GM12878 (cell line): ENCODE data around the gene NOTCH4. TPM values are rescaled to one million over a fixed set of nuclear protein-coding genes. Genes with fewer than 3 reads are reported as not detected.

Experiments
- ASH2L ChIP-seq: fragments of 300-600, 200-600 bp; sonication (generic); IDR thresholded peaks from 2 replicates; pipeline ENCODE4 v1.6.1; 2017; ENCODE audit warnings: low read depth, mild to moderate bottlenecking, borderline replicate concordance
- ATF7 ChIP-seq: fragments of 450-650 bp; IDR thresholded peaks from 2 replicates; pipeline ENCODE4 v1.6.1; 2016; ENCODE audit warnings: low read depth, mild to moderate bottlenecking
- CREB1 ChIP-seq: IDR thresholded peaks from 2 replicates; pipeline ENCODE4 v1.6.1; 2012; ENCODE audit warnings: low read depth, mild to moderate bottlenecking, inconsistent platforms
- CTCF ChIP-seq, 3 experiments: IDR thresholded peaks in 2 of 3; conservative IDR thresholded peaks in 1 of 3; 2 replicates each; pipeline ENCODE4 v1.5.1; 2011; ENCODE audit warnings: low read depth in 3 of 3, low read length in 3 of 3, mild to moderate bottlenecking in 3 of 3, control low read depth in 2 of 3, moderate library complexity in 2 of 3, inconsistent platforms in 1 of 3, mixed read lengths in 1 of 3; ENCODE audit not compliant: control insufficient read depth in 2 of 3, insufficient read depth in 1 of 3; ENCODE audit errors: extremely low read depth in 1 of 3
- EP300 ChIP-seq, 2 experiments: fragments of 150-350 bp in 1 of 2; IDR thresholded peaks; 2 replicates each; pipeline ENCODE4 v1.6.1; 2011 to 2012; ENCODE audit warnings: low read depth in 2 of 2, low read length in 2 of 2, borderline replicate concordance in 1 of 2, improper control_type of control experiment in 1 of 2, inconsistent platforms in 1 of 2; ENCODE audit not compliant: control insufficient read depth in 1 of 2
- FOS ChIP-seq: IDR thresholded peaks from 3 replicates; pipeline ENCODE4 v1.6.1; 2011; ENCODE audit warnings: borderline replicate concordance; ENCODE audit not compliant: insufficient read length; ENCODE audit errors: extremely low read depth
- GABPA ChIP-seq: IDR thresholded peaks from 2 replicates; pipeline ENCODE4 v1.6.1; 2014; ENCODE audit warnings: antibody characterized with exemption, low read depth, mild to moderate bottlenecking, inconsistent platforms
- HDAC6 ChIP-seq: fragments of 200-600 bp; sonication (generic); IDR thresholded peaks from one replicate; pipeline ENCODE4 v1.8.0; 2017; ENCODE audit warnings: antibody characterized with exemption; ENCODE audit not compliant: unreplicated experiment
- IRF4 ChIP-seq: IDR thresholded peaks from 2 replicates; pipeline ENCODE4 v1.6.1; 2011; ENCODE audit warnings: low read depth, low read length
- MEF2B ChIP-seq: fragments of 450-650 bp; IDR thresholded peaks from 2 replicates; pipeline ENCODE4 v1.6.1; 2018; ENCODE audit warnings: mild to moderate bottlenecking, moderate library complexity; ENCODE audit not compliant: partially characterized antibody, poor library complexity, severe bottlenecking
- PAX8 ChIP-seq: fragments of 450-650 bp; IDR thresholded peaks from 2 replicates; pipeline ENCODE4 v1.6.1; 2017; ENCODE audit warnings: mild to moderate bottlenecking, moderate library complexity
- PML ChIP-seq: IDR thresholded peaks from 2 replicates; pipeline ENCODE4 v1.6.1; 2012; ENCODE audit warnings: low read length, inconsistent platforms
- RELA ChIP-seq: fragments of 450-650 bp; IDR thresholded peaks from 2 replicates; pipeline ENCODE4 v1.8.0; 2014; ENCODE audit warnings: borderline replicate concordance; ENCODE audit not compliant: partially characterized antibody
- RFX5 ChIP-seq: IDR thresholded peaks from 2 replicates; pipeline ENCODE4 v1.6.1; 2011; ENCODE audit warnings: low read depth, low read length, improper control_type of control experiment
- SIN3A ChIP-seq: IDR thresholded peaks from 2 replicates; pipeline ENCODE4 v1.6.1; 2012; ENCODE audit warnings: low read depth, low read length, improper control_type of control experiment
- SMAD5 ChIP-seq: IDR thresholded peaks from 2 replicates; pipeline ENCODE4 v1.6.1; 2016; ENCODE audit warnings: antibody characterized with exemption, low read depth
- SMARCA5 ChIP-seq: fragments of 450-650 bp; IDR thresholded peaks from 2 replicates; pipeline ENCODE4 v1.6.1; 2017; ENCODE audit warnings: mild to moderate bottlenecking
- TAF1 ChIP-seq: IDR thresholded peaks from 2 replicates; pipeline ENCODE4 v1.6.1; 2011; ENCODE audit warnings: mild to moderate bottlenecking, low read depth, low read length, borderline replicate concordance
- TBL1XR1 ChIP-seq: IDR thresholded peaks from 2 replicates; pipeline ENCODE4 v1.6.1; 2012; ENCODE audit warnings: low read depth, low read length, improper control_type of control experiment
- WRNIP1 ChIP-seq: IDR thresholded peaks from 2 replicates; pipeline ENCODE4 v1.6.1; 2011; ENCODE audit warnings: low read depth, low read length, improper control_type of control experiment, borderline replicate concordance
- ZSCAN29 ChIP-seq: fragments of 450-650 bp; IDR thresholded peaks from 2 replicates; pipeline ENCODE4 v1.6.1; 2017; ENCODE audit warnings: mild to moderate bottlenecking, moderate library complexity
- polyA plus RNA-seq, 11 experiments: library from polyadenylated mRNA; depleted of rRNA in 4 of 11; unstranded in 6 of 11; stranded (reverse) in 5 of 11; fragments of >200 nt; fragmentation: Nextera tagmentation in 4 of 11; fragmentation: Illumina TruSeq in 1 of 11; extraction: Ambion mirVana in 4 of 11; extraction: Trizol in 1 of 11; gene quantifications; 1 replicate in 1 of 11; 2 replicates in 10 of 11; pipeline versions ENCODE4 v1.2.1 to v1.2.3, GENCODE V29; 2011 to 2016; ENCODE audit warnings: inconsistent platforms in 2 of 11, missing spikeins in 2 of 11, low read depth in 1 of 11
- total RNA-seq, 4 experiments: library from RNA; depleted of rRNA in 3 of 4; stranded (reverse); fragments of >200 nt in 3 of 4; fragmentation: Illumina TruSeq in 1 of 4; extraction: Trizol in 1 of 4; gene quantifications; 2 replicates each; pipeline versions ENCODE4 v1.2.1 to v1.2.3, GENCODE V29; 2013 to 2021
- TF ChIP-seq, protein P1 (sequence below): fragments of 450-650 bp; IDR thresholded peaks from 2 replicates; pipeline ENCODE4 v1.6.1; 2014; ENCODE audit warnings: mild to moderate bottlenecking
- TF ChIP-seq, protein P2 (sequence below): fragments of 450-650 bp; IDR thresholded peaks from 2 replicates; pipeline ENCODE4 v1.6.1; 2016; ENCODE audit warnings: mild to moderate bottlenecking

NOTCH4 gene
- total and polyA plus RNA-seq, 10 of the 15 experiments (the other 5 are each of a cell fraction or from before 2014, with no cell fraction given): 0.66 to 3.3 (median 1.4) TPM

DNA sequence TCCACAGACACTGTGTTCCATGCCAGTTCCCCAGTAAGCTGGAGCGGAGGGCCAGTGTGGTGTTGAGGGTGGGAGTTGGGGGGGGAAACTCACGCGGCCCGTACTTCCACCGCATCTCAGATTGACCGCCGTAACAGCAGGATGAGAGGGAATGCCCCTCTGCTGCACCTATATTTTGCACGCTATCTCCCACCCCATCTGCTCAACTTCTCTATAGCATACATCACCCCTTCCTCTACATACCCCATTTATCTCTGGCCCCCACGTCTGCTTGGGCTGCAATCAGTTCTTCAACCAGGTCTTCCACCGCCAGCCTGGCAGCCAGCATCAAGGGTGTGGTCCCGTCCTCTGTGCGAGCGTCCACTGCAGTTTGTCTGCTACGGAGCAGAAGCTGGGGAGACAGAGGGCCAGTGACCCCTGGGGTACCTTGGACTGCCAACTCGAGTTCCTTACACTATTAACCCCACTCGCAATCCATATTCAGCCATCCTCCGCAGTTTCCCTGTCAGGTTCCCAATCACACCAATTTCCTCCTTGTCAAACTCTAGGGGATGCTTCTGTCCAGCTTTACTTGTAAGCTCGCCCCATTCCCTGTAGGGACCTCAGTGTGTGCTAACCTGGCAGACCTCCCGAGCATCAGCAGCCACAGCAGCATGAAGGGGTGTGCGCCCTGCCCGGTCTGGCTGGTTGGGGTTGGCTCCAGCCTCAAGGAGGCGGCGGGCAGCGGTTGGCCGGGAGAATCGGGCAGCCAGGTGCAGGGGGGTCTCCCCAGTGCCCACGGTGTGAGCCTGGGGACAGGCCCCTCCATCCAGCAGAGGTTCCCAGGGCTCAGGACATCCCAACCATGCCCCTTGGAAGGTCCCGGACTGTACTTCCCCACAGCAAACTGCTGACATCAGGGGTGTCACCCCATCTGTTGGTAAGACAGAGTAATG is 26.9 kb downstream of the NOTCH4 start (continued):
- no peak for TF ChIP-seq TAF1
- TF ChIP-seq, protein P1, sequence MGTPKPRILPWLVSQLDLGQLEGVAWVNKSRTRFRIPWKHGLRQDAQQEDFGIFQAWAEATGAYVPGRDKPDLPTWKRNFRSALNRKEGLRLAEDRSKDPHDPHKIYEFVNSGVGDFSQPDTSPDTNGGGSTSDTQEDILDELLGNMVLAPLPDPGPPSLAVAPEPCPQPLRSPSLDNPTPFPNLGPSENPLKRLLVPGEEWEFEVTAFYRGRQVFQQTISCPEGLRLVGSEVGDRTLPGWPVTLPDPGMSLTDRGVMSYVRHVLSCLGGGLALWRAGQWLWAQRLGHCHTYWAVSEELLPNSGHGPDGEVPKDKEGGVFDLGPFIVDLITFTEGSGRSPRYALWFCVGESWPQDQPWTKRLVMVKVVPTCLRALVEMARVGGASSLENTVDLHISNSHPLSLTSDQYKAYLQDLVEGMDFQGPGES: no peak
- TF ChIP-seq SMARCA5: peak; percentile 23; the same call in 1 of the 2 replicates
- no peak for TF ChIP-seq PAX8
- TF ChIP-seq MEF2B: no peak
- TF ChIP-seq FOS: no peak
- no peak for TF ChIP-seq GABPA
- TF ChIP-seq ATF7: peak; percentile 0; the same call in 1 of the 2 replicates
- no peak for TF ChIP-seq SMAD5
- TF ChIP-seq HDAC6: no peak
- no peak for TF ChIP-seq ASH2L
- TF ChIP-seq, protein P2, sequence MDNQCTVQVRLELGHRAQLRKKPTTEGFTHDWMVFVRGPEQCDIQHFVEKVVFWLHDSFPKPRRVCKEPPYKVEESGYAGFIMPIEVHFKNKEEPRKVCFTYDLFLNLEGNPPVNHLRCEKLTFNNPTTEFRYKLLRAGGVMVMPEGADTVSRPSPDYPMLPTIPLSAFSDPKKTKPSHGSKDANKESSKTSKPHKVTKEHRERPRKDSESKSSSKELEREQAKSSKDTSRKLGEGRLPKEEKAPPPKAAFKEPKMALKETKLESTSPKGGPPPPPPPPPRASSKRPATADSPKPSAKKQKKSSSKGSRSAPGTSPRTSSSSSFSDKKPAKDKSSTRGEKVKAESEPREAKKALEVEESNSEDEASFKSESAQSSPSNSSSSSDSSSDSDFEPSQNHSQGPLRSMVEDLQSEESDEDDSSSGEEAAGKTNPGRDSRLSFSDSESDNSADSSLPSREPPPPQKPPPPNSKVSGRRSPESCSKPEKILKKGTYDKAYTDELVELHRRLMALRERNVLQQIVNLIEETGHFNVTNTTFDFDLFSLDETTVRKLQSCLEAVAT: no peak
- TF ChIP-seq RFX5: no peak
- no peak for TF ChIP-seq CREB1
- TF ChIP-seq IRF4: no peak
- no peak for TF ChIP-seq WRNIP1
- TF ChIP-seq SIN3A: no peak
- TF ChIP-seq PML: no peak
- peak; percentile 35 for TF ChIP-seq RELA
- 0 out of 4 replicates have a peak, but pooled peaks of 1 of the 2 experiments have one; percentile 3 for TF ChIP-seq EP300 (IDR thresholded peaks at IDR 0.05; ENCODE audit: borderline replicate concordance in 1 of 2, control insufficient read depth in 1 of 2, low read depth in 2 of 2, low read length in 2 of 2)
- TF ChIP-seq TBL1XR1: no peak
- TF ChIP-seq ZSCAN29: no peak
- TF ChIP-seq CTCF (IDR thresholded peaks at IDR 0.05 in 2 of 3, conservative IDR thresholded peaks at IDR 0.05 in 1 of 3; ENCODE audit: control insufficient read depth in 2 of 3, extremely low read depth in 1 of 3, insufficient read depth in 1 of 3, low read depth in 3 of 3, low read length in 3 of 3): peak in 1 of 3 experiments; percentile 27; a peak in 1 of 6 replicates
